Measurements from ENCODE around the gene NT5C3B.

The NT5C3B gene

GRCh38 chr17:41793784-41794539 lies 42.1 kb downstream of the NT5C3B start (continued):
- TF ChIP-seq TSHZ1 (tag by site-specific recombination; IDR thresholded peaks at IDR 0.05; ENCODE audit: borderline replicate concordance), result no peak
- 0 out of 2 replicates have a peak, but pooled peaks have one; percentile 32 for TF ChIP-seq BCL6B (tag by site-specific recombination; IDR thresholded peaks at IDR 0.05)
- peak; percentile 33; the same call in 1 of the 2 replicates for TF ChIP-seq BCL11A (tag by site-specific recombination; IDR thresholded peaks at IDR 0.05; ENCODE audit: low read depth)
- TF ChIP-seq ZNF266 (tag by site-specific recombination; IDR thresholded peaks at IDR 0.05; ENCODE audit: low read depth), result no peak
- TF ChIP-seq ZFP37 (tag by site-specific recombination; IDR thresholded peaks at IDR 0.05), result no peak
- no peak for TF ChIP-seq ZNF529 (tag by site-specific recombination; IDR thresholded peaks at IDR 0.05; ENCODE audit: insufficient replicate concordance)
- TF ChIP-seq ZNF311 (tag by site-specific recombination; IDR thresholded peaks at IDR 0.05; ENCODE audit: borderline replicate concordance), result no peak
- no peak for TF ChIP-seq ZNF433 (tag by site-specific recombination; IDR thresholded peaks at IDR 0.05; ENCODE audit: low read depth)
- TF ChIP-seq ZNF792 (tag by site-specific recombination; IDR thresholded peaks at IDR 0.05), result no peak
- TF ChIP-seq ZSCAN30 (tag by site-specific recombination; IDR thresholded peaks at IDR 0.05), result no peak
- TF ChIP-seq ZNF707 (tag by site-specific recombination; IDR thresholded peaks at IDR 0.05), result no peak
- 0 out of 2 replicates have a peak, but pooled peaks have one; percentile 38 for TF ChIP-seq ZNF184 (tag by site-specific recombination; IDR thresholded peaks at IDR 0.05)
- TF ChIP-seq HOXD13 (CRISPR knock-in tag; IDR thresholded peaks at IDR 0.05; ENCODE audit: borderline replicate concordance), result no peak
- TF ChIP-seq ZNF133 (tag by site-specific recombination; IDR thresholded peaks at IDR 0.05), result no peak
- no peak for TF ChIP-seq ZBTB17 (tag by site-specific recombination; IDR thresholded peaks at IDR 0.05)
- TF ChIP-seq ZFP69B (tag by site-specific recombination; IDR thresholded peaks at IDR 0.05), result no peak
- no peak for TF ChIP-seq PRDM2 (tag by site-specific recombination; IDR thresholded peaks at IDR 0.05; ENCODE audit: borderline replicate concordance)
- TF ChIP-seq ZNF248 (tag by site-specific recombination; IDR thresholded peaks at IDR 0.05), result no peak
- peak; percentile 32; the same call in 1 of the 2 replicates for TF ChIP-seq ZBTB44 (tag by site-specific recombination; IDR thresholded peaks at IDR 0.05)
- no peak for TF ChIP-seq ZNF223 (tag by site-specific recombination; IDR thresholded peaks at IDR 0.05)
- TF ChIP-seq ZNF704 (tag by site-specific recombination; IDR thresholded peaks at IDR 0.05), result no peak
- TF ChIP-seq ZNF202 (tag by site-specific recombination; IDR thresholded peaks at IDR 0.05; ENCODE audit: borderline replicate concordance), result no peak
- TF ChIP-seq ZNF623 (tag by site-specific recombination; IDR thresholded peaks at IDR 0.05), result no peak
- no peak; the same call in 1 of the 2 replicates for TF ChIP-seq KLF8 (tag by site-specific recombination; IDR thresholded peaks at IDR 0.05)
- no peak for TF ChIP-seq ZNF391 (tag by site-specific recombination; IDR thresholded peaks at IDR 0.05; ENCODE audit: borderline replicate concordance, low read depth)
